ENCODE data around the gene NENF. TPM values are rescaled to one million over a fixed set of nuclear protein-coding genes. Genes with fewer than 3 reads are reported as not detected.

Gene NENF
- total RNA-seq, 2 donors from 2014 or later: 43.4 to 43.9 TPM

GRCh38 chr1:212442408-212442807 lies 9.7 kb downstream of the NENF start:
- no peak overlapping the region for H3K9ac ChIP-seq (ENCODE audit: low read depth in 2 of 2, low read length in 2 of 2)
- TF ChIP-seq CTCF (IDR thresholded peaks at IDR 0.05): no peak
- intact Hi-C loops (cut with DNase I): no loop called here
- no peak for DNase-seq
- H3K4me1 ChIP-seq: no peaks in the 10 kb centered on the region
- H3K9me3 ChIP-seq: no peaks in the 10 kb centered on the region
- no peaks in the 10 kb centered on the region for H3K36me3 ChIP-seq
- H3K4me3 ChIP-seq: no peak overlapping the region
- H3K27me3 ChIP-seq: no peaks in the 10 kb centered on the region
- no peak overlapping the region for H3K27ac ChIP-seq

- Histone ChIP-seq H3K9ac (ENCODE audit: low read depth in 2 of 2, low read length in 2 of 2) (no peak overlapping the region), H3K27me3 (no peaks in the 10 kb centered on the region), H3K4me3 (no peak overlapping the region), H3K27ac (no peak overlapping the region), H3K36me3 (no peaks in the 10 kb centered on the region), H3K9me3 (no peaks in the 10 kb centered on the region), H3K4me1 (no peaks in the 10 kb centered on the region)
- intact Hi-C loops (cut with DNase I): no loop called here
- DNase-seq: no peak
- TF ChIP-seq CTCF (IDR thresholded peaks at IDR 0.05): no peak
Observed at GRCh38 chr1:212446333-212446732, 13.6 kb downstream of the NENF start.

- no peaks in the 10 kb centered on the region for H3K36me3 ChIP-seq
- H3K4me1 ChIP-seq: no peaks in the 10 kb centered on the region
- intact Hi-C loops (cut with DNase I): no loop called here
- H3K9ac ChIP-seq (ENCODE audit: low read depth in 2 of 2, low read length in 2 of 2): no peak overlapping the region
- no peak overlapping the region for H3K27ac ChIP-seq
- no peaks in the 10 kb centered on the region for H3K27me3 ChIP-seq
- no peaks in the 10 kb centered on the region for H3K9me3 ChIP-seq
- DNase-seq: no peak
- H3K4me3 ChIP-seq: no peak overlapping the region
- TF ChIP-seq CTCF (IDR thresholded peaks at IDR 0.05): no peak
Observed at GRCh38 chr1:212447478-212447877, 14.8 kb downstream of the NENF start.

- no peaks in the 10 kb centered on the region for H3K27me3 ChIP-seq
- H3K36me3 ChIP-seq: no peaks in the 10 kb centered on the region
- no peak overlapping the region for H3K9ac ChIP-seq (ENCODE audit: low read depth in 2 of 2, low read length in 2 of 2)
- H3K4me3 ChIP-seq: no peak overlapping the region
- DNase-seq: no peak
- no peak overlapping the region for H3K27ac ChIP-seq
- no peaks in the 10 kb centered on the region for H3K4me1 ChIP-seq
- no peaks in the 10 kb centered on the region for H3K9me3 ChIP-seq
- intact Hi-C loops (cut with DNase I): loop anchor here (5.0 to 10.0 kb wide), 3 partner anchors 83 to 766 kb away; no protein-coding TSS in a partner anchor
- TF ChIP-seq CTCF (IDR thresholded peaks at IDR 0.05): no peak
Observed at GRCh38 chr1:212450331-212450881, 17.7 kb downstream of the NENF start.

- TF ChIP-seq CTCF (IDR thresholded peaks at IDR 0.05): no peak
- Histone ChIP-seq H3K9me3 (no peaks in the 10 kb centered on the region), H3K27ac (no peak overlapping the region), H3K9ac (ENCODE audit: low read depth in 2 of 2, low read length in 2 of 2) (no peak overlapping the region), H3K27me3 (no peaks in the 10 kb centered on the region), H3K4me1 (no peaks in the 10 kb centered on the region), H3K36me3 (no peaks in the 10 kb centered on the region), H3K4me3 (no peak overlapping the region)
- intact Hi-C loops (cut with DNase I): loop anchor here (5.0 to 10.0 kb wide), 3 partner anchors 84 to 767 kb away; no protein-coding TSS in a partner anchor
- no peak for DNase-seq
Observed at GRCh38 chr1:212451416-212452322, 18.9 kb downstream of the NENF start.

Measured in colonic mucosa (tissue), 4 donors.